Natural killer cell (primary cell): ENCODE data around the gene GBP1. TPM values are rescaled to one million over a fixed set of nuclear protein-coding genes. Genes with fewer than 3 reads are reported as not detected.
"Not testable (repeated sequence)": the region's sequence is repeated elsewhere in the genome, so short reads cannot be mapped to it uniquely, and the experiment has no call there.

Experiments used
- ATAC-seq, 3 donors: fragments of 150-1000 bp in 2 of 3; fragments of 200-7000 bp in 1 of 3; cut with Tn5 transposase; 1 replicate in 1 of 3; 2 replicates in 2 of 3; pipeline ENCODE4 v1.10.0; 2021; ENCODE audit warnings: mild to moderate bottlenecking in 2 of 3, moderate library complexity in 2 of 3
- DNase-seq, 2 donors: peaks; one replicate each; pipeline versions ENCODE4 v3.0.0 to v3.0.0-alpha.2; 2013 to 2021; ENCODE audit warnings: mixed read lengths in 1 of 2
- H3K27ac ChIP-seq: one replicate; pipeline ENCODE4 v1.5.1; 2013; ENCODE audit warnings: mild to moderate bottlenecking, low read length
- H3K27me3 ChIP-seq: one replicate; pipeline ENCODE4 v1.6.1; 2013; ENCODE audit warnings: low read length; ENCODE audit not compliant: control insufficient read depth, insufficient read depth
- H3K36me3 ChIP-seq: one replicate; pipeline ENCODE4 v1.6.1; 2013; ENCODE audit warnings: low read length; ENCODE audit not compliant: control insufficient read depth, insufficient read depth
- H3K4me1 ChIP-seq: one replicate; pipeline ENCODE4 v1.6.1; 2013; ENCODE audit warnings: low read length; ENCODE audit not compliant: control insufficient read depth, insufficient read depth
- H3K4me3 ChIP-seq: one replicate; pipeline ENCODE4 v1.5.1; 2013; ENCODE audit warnings: low read length
- H3K9me3 ChIP-seq: one replicate; pipeline ENCODE4 v1.6.1; 2013; ENCODE audit warnings: low read length; ENCODE audit not compliant: control insufficient read depth, insufficient read depth
- H3K27ac Mint-ChIP-seq, 2 donors: one replicate each; pipeline ENCODE4 v1.8.0; 2022; ENCODE audit warnings: mild to moderate bottlenecking in 2 of 2, mixed read lengths in 2 of 2, moderate library complexity in 1 of 2
- H3K27me3 Mint-ChIP-seq, 2 donors: one replicate each; pipeline ENCODE4 v1.8.0; 2022; ENCODE audit warnings: low read depth in 2 of 2, mixed read lengths in 2 of 2
- H3K36me3 Mint-ChIP-seq: one replicate; pipeline ENCODE4 v1.8.0; 2022; ENCODE audit warnings: mixed read lengths
- H3K4me1 Mint-ChIP-seq, 2 donors: one replicate each; pipeline ENCODE4 v1.8.0; 2022; ENCODE audit warnings: mixed read lengths in 2 of 2
- H3K4me3 Mint-ChIP-seq: one replicate; pipeline ENCODE4 v1.8.0; 2022; ENCODE audit warnings: mild to moderate bottlenecking, moderate library complexity, mixed read lengths
- H3K9me3 Mint-ChIP-seq, 2 donors: one replicate each; pipeline ENCODE4 v1.8.0; 2022; ENCODE audit warnings: mixed read lengths in 2 of 2
- WGBS: methylation state at CpG from one replicate; pipeline ENCODE4 v1.1.7; 2013; ENCODE audit warnings: missing lambda C conversion rate; ENCODE audit not compliant: insufficient coverage; 5-methylcytosine and 5-hydroxymethylcytosine counted together
- intact Hi-C: fragments of 100-400 bp; cut with micrococcal nuclease; formaldehyde crosslinking; loops from one replicate; pipeline ENCODE4 v1.14.2; 2022
- total RNA-seq, 4 donors: library from RNA; stranded (reverse); fragments of 120-200 nt in 1 of 4; gene quantifications; one replicate each; pipeline versions ENCODE4 v1.2.3 to v1.2.4, GENCODE V29; 2013 to 2022
- TF ChIP-seq, protein P1 (sequence below): fragments of 200-600 bp; IDR thresholded peaks from one replicate; pipeline ENCODE4 v1.8.0; 2022; ENCODE audit warnings: antibody characterized with exemption

GBP1 gene
- total RNA-seq, 3 donors from 2014 or later (not counting 1 experiment from before 2014, with no cell fraction given), result 32.0 to 41.2 (median 34.8) TPM

DNA sequence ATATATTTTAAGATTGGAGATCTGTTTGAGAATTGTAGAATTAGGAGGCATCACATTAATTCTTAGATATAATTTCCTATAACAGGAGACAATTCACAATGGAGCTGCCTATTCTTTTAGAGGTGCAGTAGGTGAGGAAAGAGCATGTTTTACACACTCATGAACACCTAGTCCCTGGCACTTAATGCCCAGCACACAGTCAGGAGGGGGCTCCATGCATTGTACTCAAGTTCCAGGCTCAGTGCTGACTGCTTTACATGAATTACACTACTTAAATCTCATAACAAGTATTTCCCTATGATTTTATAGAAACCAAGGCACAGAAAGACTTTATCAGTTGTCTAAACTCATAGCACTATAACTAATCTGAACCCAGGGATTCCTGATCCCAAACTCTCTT, 42.0 kb downstream of the GBP1 start:
- Histone ChIP-seq H3K4me3 (peak overlapping the region; percentile 60), H3K9me3 (no peaks in the 10 kb centered on the region), H3K36me3 (peaks cover 17% of the 10 kb centered on the region), H3K27me3 (no peaks in the 10 kb centered on the region), H3K27ac (peak overlapping the region; percentile 84), H3K4me1 (peaks cover 20% of the 10 kb centered on the region)
- Mint-ChIP-seq H3K27me3 (no peaks in the 10 kb centered on the region), H3K36me3 (peaks cover 22% of the 10 kb centered on the region), H3K4me3 (peak overlapping the region; percentile 95), H3K9me3 (no peaks in the 10 kb centered on the region), H3K27ac (peak overlapping the region; percentile 86 to 92), H3K4me1 (peaks cover 48 to 50% of the 10 kb centered on the region in 2 donors)
- peak in 1 of 2 donors; percentile 26 for DNase-seq
- intact Hi-C loops, result loop anchor here (2.0 to 5.0 kb wide), 2 partner anchors 44 to 104 kb away; partner anchors contain the start of genes GBP1 and GBP2
- TF ChIP-seq, protein P1, sequence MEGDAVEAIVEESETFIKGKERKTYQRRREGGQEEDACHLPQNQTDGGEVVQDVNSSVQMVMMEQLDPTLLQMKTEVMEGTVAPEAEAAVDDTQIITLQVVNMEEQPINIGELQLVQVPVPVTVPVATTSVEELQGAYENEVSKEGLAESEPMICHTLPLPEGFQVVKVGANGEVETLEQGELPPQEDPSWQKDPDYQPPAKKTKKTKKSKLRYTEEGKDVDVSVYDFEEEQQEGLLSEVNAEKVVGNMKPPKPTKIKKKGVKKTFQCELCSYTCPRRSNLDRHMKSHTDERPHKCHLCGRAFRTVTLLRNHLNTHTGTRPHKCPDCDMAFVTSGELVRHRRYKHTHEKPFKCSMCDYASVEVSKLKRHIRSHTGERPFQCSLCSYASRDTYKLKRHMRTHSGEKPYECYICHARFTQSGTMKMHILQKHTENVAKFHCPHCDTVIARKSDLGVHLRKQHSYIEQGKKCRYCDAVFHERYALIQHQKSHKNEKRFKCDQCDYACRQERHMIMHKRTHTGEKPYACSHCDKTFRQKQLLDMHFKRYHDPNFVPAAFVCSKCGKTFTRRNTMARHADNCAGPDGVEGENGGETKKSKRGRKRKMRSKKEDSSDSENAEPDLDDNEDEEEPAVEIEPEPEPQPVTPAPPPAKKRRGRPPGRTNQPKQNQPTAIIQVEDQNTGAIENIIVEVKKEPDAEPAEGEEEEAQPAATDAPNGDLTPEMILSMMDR, result no peak
- ATAC-seq, result peak in 2 of 3 donors; percentile 12 to 24

DNA sequence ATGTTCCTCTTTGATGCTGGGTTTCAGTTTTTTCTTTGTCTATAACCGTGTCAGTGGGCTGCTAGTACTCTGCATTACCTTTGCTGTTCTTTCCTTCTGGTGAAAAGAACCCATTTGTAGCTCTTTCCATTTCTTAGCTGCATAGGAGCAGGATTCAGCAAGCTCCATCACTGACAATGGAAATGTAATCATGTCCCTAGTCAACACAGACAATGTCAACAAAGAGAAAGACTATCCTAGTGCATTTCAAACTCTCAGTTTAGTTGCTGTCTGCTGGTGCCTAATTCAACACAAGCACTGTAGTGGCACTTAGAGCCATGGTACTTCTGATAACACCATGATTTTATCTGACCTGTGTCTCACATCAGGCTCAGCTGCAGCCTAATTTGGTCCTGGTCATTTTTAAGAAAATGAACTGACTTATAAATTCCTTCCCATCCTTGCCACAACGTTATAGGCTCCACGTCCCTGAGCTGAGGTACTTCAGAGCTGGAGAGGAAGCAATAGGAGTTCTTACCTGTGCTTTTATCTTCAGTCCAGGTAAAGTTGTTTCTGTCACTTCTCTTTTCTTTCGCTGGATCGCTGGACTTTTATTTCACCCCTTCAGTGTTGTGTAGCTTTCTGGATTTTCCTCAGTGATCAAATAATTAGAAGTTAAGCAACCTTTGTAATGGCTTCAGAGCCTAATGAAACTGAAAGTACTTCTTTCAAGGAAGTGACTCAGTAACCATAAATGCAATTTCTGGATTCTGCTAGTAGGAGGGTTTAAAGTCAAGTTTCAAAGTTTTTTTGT, 42.6 kb downstream of the GBP1 start, which contains the start of gene GBP3:
GBP3 (minus strand) TSS at position 700 of the 793 bp plus-strand sequence. CDS start 2,145 bp downstream, outside the sequence.
- peaks cover 53 to 55% of the 10 kb centered on the region in 2 donors for H3K4me1 Mint-ChIP-seq

DNA sequence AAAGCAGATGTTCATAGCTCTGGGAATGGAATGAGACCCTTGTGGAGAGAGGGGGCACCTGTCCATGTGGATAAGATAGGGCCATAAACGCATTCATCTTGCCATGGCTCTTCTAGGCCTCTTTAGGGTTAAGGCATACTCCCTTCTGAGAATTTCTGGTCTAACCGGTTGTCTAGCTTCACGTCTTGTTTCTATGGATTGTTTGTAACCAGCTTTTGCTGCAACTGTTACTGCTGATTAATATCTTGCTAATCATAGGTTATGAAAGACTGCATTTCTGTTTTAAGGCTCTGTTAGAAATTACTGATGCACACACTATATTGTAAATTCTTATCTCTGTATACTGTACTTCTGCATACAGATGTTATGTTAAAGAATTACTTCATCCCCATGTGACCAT, 46.7 kb downstream of the GBP1 start:
- not testable (repeated sequence) for H3K9me3 Mint-ChIP-seq
- peaks cover 24% of the 10 kb centered on the region for H3K4me1 ChIP-seq

More for the DNA sequence above, 42.6 kb downstream of the GBP1 start, which contains the start of gene GBP3:
- H3K9me3 Mint-ChIP-seq, result no peaks in the 10 kb centered on the region
- Histone ChIP-seq H3K27ac (peak within 1 kb of the TSS; percentile 84), H3K9me3 (no peaks in the 10 kb centered on the region), H3K27me3 (no peaks in the 10 kb centered on the region), H3K4me1 (peaks cover 24% of the 10 kb centered on the region), H3K4me3 (peak within 1 kb of the TSS; percentile 60), H3K36me3 (peaks cover 21% of the 10 kb centered on the region)
- peaks cover 25% of the 10 kb centered on the region for H3K36me3 Mint-ChIP-seq
- WGBS, result 0% methylated on average over 5 of the region's 5 CpGs
- peak in 1 of 2 donors; percentile 67 for DNase-seq
- peak within 1 kb of the TSS; percentile 86 to 92 for H3K27ac Mint-ChIP-seq
- TF ChIP-seq, protein P1, result no peak
- peak; percentile 82 to 84 (median 83) for ATAC-seq
- no peaks in the 10 kb centered on the region for H3K27me3 Mint-ChIP-seq
- intact Hi-C loops, result loop anchor here (2.0 to 5.0 kb wide), 2 partner anchors 45 to 104 kb away; partner anchors contain the start of genes GBP1 and GBP2
- peak within 1 kb of the TSS; percentile 95 for H3K4me3 Mint-ChIP-seq

DNA sequence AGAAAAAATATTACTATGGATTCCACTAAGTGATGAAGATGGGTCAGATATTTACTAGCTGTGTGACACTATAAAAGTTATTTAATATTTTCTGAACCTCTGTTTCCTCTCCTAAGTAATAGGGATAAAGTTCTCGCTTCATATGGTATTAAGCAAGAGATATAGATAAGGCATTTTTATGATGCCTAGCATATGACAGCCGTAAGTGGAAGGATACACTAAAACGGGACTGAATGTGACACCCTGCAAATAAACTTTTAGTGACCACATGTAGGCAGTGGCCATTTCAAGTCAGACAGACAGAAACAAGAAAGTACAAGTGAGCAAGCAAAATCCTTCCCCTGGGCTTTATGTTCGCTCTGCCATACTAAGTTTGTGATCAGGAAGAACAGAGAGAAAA, 56.5 kb downstream of the GBP1 start:
- intact Hi-C loops, result no loop called here
- peaks cover 59% of the 10 kb centered on the region for H3K36me3 Mint-ChIP-seq
- no peaks in the 10 kb centered on the region for H3K27me3 Mint-ChIP-seq
- TF ChIP-seq, protein P1, result no peak
- H3K4me3 ChIP-seq, result no peak overlapping the region
- peaks cover 12 to 20% of the 10 kb centered on the region in 2 donors for H3K4me1 Mint-ChIP-seq
- no peaks in the 10 kb centered on the region for H3K9me3 ChIP-seq
- no peaks in the 10 kb centered on the region for H3K4me1 ChIP-seq
- DNase-seq, result no peak
- H3K27me3 ChIP-seq, result no peaks in the 10 kb centered on the region
- ATAC-seq, result no peak
- H3K27ac Mint-ChIP-seq, result peak overlapping the region in 1 of 2 donors; percentile 33
- no peak overlapping the region for H3K4me3 Mint-ChIP-seq
- peaks cover 78% of the 10 kb centered on the region for H3K36me3 ChIP-seq
- WGBS, result 90% methylated on average over 4 of the region's 4 CpGs
- no peaks in the 10 kb centered on the region for H3K9me3 Mint-ChIP-seq
- H3K27ac ChIP-seq, result no peak overlapping the region

More for the DNA sequence above, 46.7 kb downstream of the GBP1 start:
- H3K4me3 ChIP-seq, intact Hi-C loops, H3K27me3 Mint-ChIP-seq, ATAC-seq, H3K9me3 ChIP-seq, H3K27me3 ChIP-seq, DNase-seq, H3K27ac ChIP-seq: not testable (repeated sequence)
- peak overlapping the region; percentile 72 to 77 for H3K27ac Mint-ChIP-seq
- peaks cover 59% of the 10 kb centered on the region for H3K36me3 ChIP-seq
- 94% methylated on average over 2 of the region's 3 CpGs for WGBS
- peaks cover 64 to 78% of the 10 kb centered on the region in 2 donors for H3K4me1 Mint-ChIP-seq
- peak overlapping the region; percentile 66 for H3K4me3 Mint-ChIP-seq
- peaks cover 51% of the 10 kb centered on the region for H3K36me3 Mint-ChIP-seq
